ENCODE results near the gene TMPRSS11D.

Gene TMPRSS11D

GRCh38 chr4:67869580-67870190, 14.1 kb downstream of the TMPRSS11D start:
- no peaks in the 10 kb centered on the region for H3K36me3 ChIP-seq (ENCODE audit: control insufficient read depth, insufficient read depth, low read length)
- H3K9me3 ChIP-seq (ENCODE audit: control insufficient read depth, low read length): no peaks in the 10 kb centered on the region
- WGBS, 2 experiments (ENCODE audit: insufficient coverage in 2 of 2): no CpG with 5 or more reads among the region's 4 CpGs
- H3K4me1 ChIP-seq (ENCODE audit: control insufficient read depth, insufficient read depth, low read length, poor library complexity, severe bottlenecking): no peaks in the 10 kb centered on the region
- no peak overlapping the region for H3K4me3 ChIP-seq (ENCODE audit: extremely low read depth, insufficient read depth, low read length, poor library complexity, severe bottlenecking)
- H3K27ac ChIP-seq (ENCODE audit: low read depth, low read length, severe bottlenecking): no peak overlapping the region

GRCh38 chr4:67861513-67861912, 22.3 kb downstream of the TMPRSS11D start:
- 89 to 91% methylated on average over 4 of the region's 6 CpGs for WGBS, 2 experiments (ENCODE audit: insufficient coverage in 2 of 2)
- H3K4me1 ChIP-seq (ENCODE audit: control insufficient read depth, insufficient read depth, low read length, poor library complexity, severe bottlenecking): no peaks in the 10 kb centered on the region
- H3K36me3 ChIP-seq (ENCODE audit: control insufficient read depth, insufficient read depth, low read length): no peaks in the 10 kb centered on the region
- no peak overlapping the region for H3K4me3 ChIP-seq (ENCODE audit: extremely low read depth, insufficient read depth, low read length, poor library complexity, severe bottlenecking)
- H3K27ac ChIP-seq (ENCODE audit: low read depth, low read length, severe bottlenecking): no peak overlapping the region
- H3K9me3 ChIP-seq (ENCODE audit: control insufficient read depth, low read length): no peaks in the 10 kb centered on the region

DNA sequence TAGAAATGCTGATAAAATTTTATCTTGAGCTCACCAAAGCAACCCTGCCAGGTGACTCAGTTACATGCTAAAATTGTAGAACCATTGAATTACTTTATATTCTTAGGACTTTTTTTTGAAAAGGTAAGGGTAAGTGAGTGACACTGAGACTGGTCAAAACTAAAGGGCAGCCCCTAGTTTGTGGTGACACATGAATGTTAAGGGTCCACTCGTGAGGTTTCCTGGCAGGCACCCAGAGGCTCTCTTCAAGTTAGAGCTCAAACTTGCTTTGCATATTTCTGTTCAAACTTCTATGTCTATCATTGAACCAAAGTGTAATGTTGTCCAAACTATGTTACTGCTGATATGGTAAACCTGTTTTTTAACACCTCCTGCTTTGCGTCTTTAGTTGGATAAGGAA, 30.5 kb downstream of the TMPRSS11D start:
- Histone ChIP-seq H3K9me3 (ENCODE audit: control insufficient read depth, low read length) (no peaks in the 10 kb centered on the region), H3K36me3 (ENCODE audit: control insufficient read depth, insufficient read depth, low read length) (no peaks in the 10 kb centered on the region), H3K4me3 (ENCODE audit: extremely low read depth, insufficient read depth, low read length, poor library complexity, severe bottlenecking) (no peak overlapping the region), H3K27ac (ENCODE audit: low read depth, low read length, severe bottlenecking) (no peak overlapping the region), H3K4me1 (ENCODE audit: control insufficient read depth, insufficient read depth, low read length, poor library complexity, severe bottlenecking) (no peaks in the 10 kb centered on the region)
- 70% methylated on average over 1 of the region's 2 CpGs; no CpG with 5 or more reads in 1 of the 2 experiments for WGBS, 2 experiments (ENCODE audit: insufficient coverage in 2 of 2)

- H3K4me3 ChIP-seq (ENCODE audit: extremely low read depth, insufficient read depth, low read length, poor library complexity, severe bottlenecking): no peak overlapping the region
- no CpG with 5 or more reads among the region's 2 CpGs for WGBS, 2 experiments (ENCODE audit: insufficient coverage in 2 of 2)
These were observed 62.9 kb downstream of the TMPRSS11D start for GRCh38 chr4:67820903-67821302.

DNA sequence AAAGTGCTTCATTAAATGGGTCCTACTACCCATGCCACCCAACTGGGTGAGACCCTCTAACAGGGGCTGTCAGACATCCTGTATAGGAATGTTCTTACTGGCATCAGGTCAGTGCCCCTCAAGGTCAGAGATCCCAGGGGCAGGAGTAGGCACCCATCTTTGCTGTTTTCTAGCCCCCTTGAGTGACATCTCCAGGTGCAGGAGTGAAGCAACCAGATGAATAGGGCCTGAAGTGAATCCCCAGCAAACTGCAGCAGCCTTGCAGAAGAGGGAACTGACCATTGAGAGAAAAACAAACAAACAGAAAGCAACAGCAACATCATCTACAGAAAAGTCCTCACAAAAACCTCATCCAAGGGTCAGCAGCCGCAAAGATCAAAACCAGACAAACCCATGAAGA, 73.8 kb downstream of the TMPRSS11D start:
- 83% methylated on average over 1 of the region's 1 CpG; no CpG with 5 or more reads in 1 of the 2 experiments for WGBS, 2 experiments (ENCODE audit: insufficient coverage in 2 of 2)
- Histone ChIP-seq H3K36me3 (ENCODE audit: control insufficient read depth, insufficient read depth, low read length) (no peaks in the 10 kb centered on the region), H3K4me1 (ENCODE audit: control insufficient read depth, insufficient read depth, low read length, poor library complexity, severe bottlenecking) (no peaks in the 10 kb centered on the region), H3K4me3 (ENCODE audit: extremely low read depth, insufficient read depth, low read length, poor library complexity, severe bottlenecking) (no peak overlapping the region), H3K27ac (ENCODE audit: low read depth, low read length, severe bottlenecking) (no peak overlapping the region), H3K9me3 (ENCODE audit: control insufficient read depth, low read length) (no peaks in the 10 kb centered on the region)

More at GRCh38 chr4:67820903-67821302, 62.9 kb downstream of the TMPRSS11D start:
- H3K27ac ChIP-seq (ENCODE audit: low read depth, low read length, severe bottlenecking): no peak overlapping the region
- H3K9me3 ChIP-seq (ENCODE audit: control insufficient read depth, low read length): no peaks in the 10 kb centered on the region
- H3K4me1 ChIP-seq (ENCODE audit: control insufficient read depth, insufficient read depth, low read length, poor library complexity, severe bottlenecking): no peaks in the 10 kb centered on the region
- H3K36me3 ChIP-seq (ENCODE audit: control insufficient read depth, insufficient read depth, low read length): no peaks in the 10 kb centered on the region

- H3K9me3 ChIP-seq (ENCODE audit: control insufficient read depth, low read length): no peaks in the 10 kb centered on the region
- H3K27ac ChIP-seq (ENCODE audit: low read depth, low read length, severe bottlenecking): no peak overlapping the region
- H3K4me3 ChIP-seq (ENCODE audit: extremely low read depth, insufficient read depth, low read length, poor library complexity, severe bottlenecking): no peak overlapping the region
- 84 to 89% methylated on average over 6 of the region's 7 CpGs for WGBS, 2 experiments (ENCODE audit: insufficient coverage in 2 of 2)
- no peaks in the 10 kb centered on the region for H3K36me3 ChIP-seq (ENCODE audit: control insufficient read depth, insufficient read depth, low read length)
- H3K4me1 ChIP-seq (ENCODE audit: control insufficient read depth, insufficient read depth, low read length, poor library complexity, severe bottlenecking): no peaks in the 10 kb centered on the region
These were observed 74.3 kb downstream of the TMPRSS11D start for GRCh38 chr4:67809502-67809901.

DNA sequence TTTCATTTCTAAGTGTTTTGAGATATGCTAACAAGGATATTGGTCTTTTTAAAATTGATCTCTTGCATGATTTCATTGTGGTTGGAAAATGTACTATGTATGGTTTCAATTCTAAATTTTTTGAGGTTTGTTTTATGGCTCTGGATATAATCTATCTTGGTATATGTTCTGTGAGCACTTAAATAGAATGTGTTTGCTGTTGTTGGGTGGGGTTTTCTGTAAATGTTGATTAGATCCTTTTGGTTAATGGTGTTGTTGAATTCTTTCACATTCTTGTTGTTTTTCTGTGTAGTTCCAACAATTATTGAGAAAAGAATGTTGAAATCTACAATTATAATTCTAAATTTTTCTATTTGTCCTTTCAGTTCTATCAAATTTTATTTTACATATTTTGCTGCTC, 87.0 kb downstream of the TMPRSS11D start:
- Histone ChIP-seq H3K4me1 (ENCODE audit: control insufficient read depth, insufficient read depth, low read length, poor library complexity, severe bottlenecking) (no peaks in the 10 kb centered on the region), H3K27ac (ENCODE audit: low read depth, low read length, severe bottlenecking) (no peak overlapping the region), H3K9me3 (ENCODE audit: control insufficient read depth, low read length) (no peaks in the 10 kb centered on the region), H3K36me3 (ENCODE audit: control insufficient read depth, insufficient read depth, low read length) (no peaks in the 10 kb centered on the region), H3K4me3 (ENCODE audit: extremely low read depth, insufficient read depth, low read length, poor library complexity, severe bottlenecking) (no peak overlapping the region)

GRCh38 chr4:67790721-67791120, 93.1 kb downstream of the TMPRSS11D start:
- Histone ChIP-seq H3K9me3 (ENCODE audit: control insufficient read depth, low read length) (no peaks in the 10 kb centered on the region), H3K36me3 (ENCODE audit: control insufficient read depth, insufficient read depth, low read length) (no peaks in the 10 kb centered on the region), H3K4me3 (ENCODE audit: extremely low read depth, insufficient read depth, low read length, poor library complexity, severe bottlenecking) (no peak overlapping the region), H3K27ac (ENCODE audit: low read depth, low read length, severe bottlenecking) (no peak overlapping the region), H3K4me1 (ENCODE audit: control insufficient read depth, insufficient read depth, low read length, poor library complexity, severe bottlenecking) (no peaks in the 10 kb centered on the region)

DNA sequence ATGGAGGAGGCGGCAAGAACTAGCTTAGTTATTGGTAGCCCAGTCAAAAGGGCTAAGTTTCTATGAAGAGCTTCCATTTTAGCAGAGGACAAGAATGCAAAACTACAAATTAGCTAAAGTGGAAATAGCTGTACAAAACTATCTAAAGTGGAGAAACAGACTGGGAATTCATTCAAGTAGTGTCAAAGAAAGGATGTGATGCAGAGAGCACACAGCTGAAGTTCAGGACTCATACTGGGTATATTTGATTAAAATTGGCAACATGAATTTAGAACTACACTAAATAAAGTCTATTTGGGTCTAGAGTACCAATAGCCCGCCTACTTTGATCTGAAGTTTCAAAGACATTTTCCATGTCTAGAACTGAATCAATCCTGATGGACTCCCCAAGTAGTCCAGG, 96.5 kb downstream of the TMPRSS11D start:
- Histone ChIP-seq H3K9me3 (ENCODE audit: control insufficient read depth, low read length) (no peaks in the 10 kb centered on the region), H3K4me3 (ENCODE audit: extremely low read depth, insufficient read depth, low read length, poor library complexity, severe bottlenecking) (no peak overlapping the region), H3K36me3 (ENCODE audit: control insufficient read depth, insufficient read depth, low read length) (no peaks in the 10 kb centered on the region), H3K4me1 (ENCODE audit: control insufficient read depth, insufficient read depth, low read length, poor library complexity, severe bottlenecking) (no peaks in the 10 kb centered on the region), H3K27ac (ENCODE audit: low read depth, low read length, severe bottlenecking) (no peak overlapping the region)
- 90 to 100% methylated on average over 1 to 2 of the region's 2 CpGs for WGBS, 2 experiments (ENCODE audit: insufficient coverage in 2 of 2)

- H3K27ac ChIP-seq (ENCODE audit: low read depth, low read length, severe bottlenecking): no peak overlapping the region
- H3K4me3 ChIP-seq (ENCODE audit: extremely low read depth, insufficient read depth, low read length, poor library complexity, severe bottlenecking): no peak overlapping the region
- WGBS, 2 experiments (ENCODE audit: insufficient coverage in 2 of 2): 92% methylated on average over 1 to 2 of the region's 2 CpGs
- no peaks in the 10 kb centered on the region for H3K36me3 ChIP-seq (ENCODE audit: control insufficient read depth, insufficient read depth, low read length)
- H3K9me3 ChIP-seq (ENCODE audit: control insufficient read depth, low read length): no peaks in the 10 kb centered on the region
- H3K4me1 ChIP-seq (ENCODE audit: control insufficient read depth, insufficient read depth, low read length, poor library complexity, severe bottlenecking): no peaks in the 10 kb centered on the region
These were observed 98.3 kb downstream of the TMPRSS11D start for GRCh38 chr4:67785528-67785927.

GRCh38 chr4:67779631-67780030, 104.2 kb downstream of the TMPRSS11D start:
- no CpG with 5 or more reads among the region's 2 CpGs for WGBS, 2 experiments (ENCODE audit: insufficient coverage in 2 of 2)
- Histone ChIP-seq H3K4me1 (ENCODE audit: control insufficient read depth, insufficient read depth, low read length, poor library complexity, severe bottlenecking) (no peaks in the 10 kb centered on the region), H3K4me3 (ENCODE audit: extremely low read depth, insufficient read depth, low read length, poor library complexity, severe bottlenecking) (no peak overlapping the region), H3K9me3 (ENCODE audit: control insufficient read depth, low read length) (no peaks in the 10 kb centered on the region), H3K27ac (ENCODE audit: low read depth, low read length, severe bottlenecking) (no peak overlapping the region), H3K36me3 (ENCODE audit: control insufficient read depth, insufficient read depth, low read length) (no peaks in the 10 kb centered on the region)

All from mesodermal cell (in vitro differentiated cells).